Urothelium cell line (cell line): ENCODE data around the gene ARAP1.
A peak's percentile ranks its signal among the peaks of the same experiment; 100 is the strongest.

Experiments
- DNase-seq: peaks from one replicate; pipeline ENCODE4 v3.0.0; 2011; ENCODE audit warnings: low spot score, mixed read lengths
- FAIRE-seq: peaks from 2 replicates; lab custom pipeline; 2011; peaks lifted over from hg19 to GRCh38; lab: Jason Lieb, UNC

The ARAP1 gene

GRCh38 chr11:72705442-72706365, 46.5 kb downstream of the ARAP1 start:
- FAIRE-seq (no peak), DNase-seq (no peak)

- FAIRE-seq: no peak
- no peak for DNase-seq
These were observed 47.4 kb downstream of the ARAP1 start for GRCh38 chr11:72704783-72705265.

- DNase-seq (no peak), FAIRE-seq (no peak)
These were observed 48.0 kb downstream of the ARAP1 start for GRCh38 chr11:72704028-72704782.

GRCh38 chr11:72703267-72704008, 48.8 kb downstream of the ARAP1 start:
- FAIRE-seq (no peak), DNase-seq (no peak)

DNA sequence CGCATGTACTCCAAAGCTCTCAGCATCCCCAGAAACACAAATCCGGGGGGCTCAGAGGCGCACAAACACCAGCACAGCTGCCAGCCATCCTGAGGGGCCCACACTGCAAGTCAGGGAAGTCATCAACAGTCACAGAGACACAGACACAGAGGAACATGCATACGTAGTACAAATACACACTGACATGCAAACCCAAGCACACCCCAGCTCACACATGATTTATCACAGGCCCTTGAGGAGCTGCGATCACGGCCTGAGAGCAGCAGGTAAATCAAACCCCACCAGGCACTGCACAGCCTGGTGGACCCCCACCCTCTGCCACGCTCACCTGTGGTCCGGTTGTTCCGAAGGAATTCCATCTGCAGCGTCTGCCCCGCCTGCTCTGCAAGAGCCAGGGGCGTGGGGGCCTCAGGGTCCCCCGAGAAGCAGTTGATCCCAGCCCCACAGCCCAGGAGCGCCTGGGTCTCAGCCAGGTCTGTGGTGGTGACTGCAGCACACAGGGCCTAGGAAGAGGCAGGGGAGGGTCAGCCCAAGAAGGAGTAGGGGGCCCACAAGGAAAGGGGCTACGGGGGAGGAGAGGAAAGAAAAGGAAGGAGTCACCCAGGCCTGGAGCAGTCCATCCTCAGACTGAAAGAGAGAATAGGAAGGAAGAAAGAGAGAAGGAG, 49.5 kb downstream of the ARAP1 start:
- FAIRE-seq: no peak
- DNase-seq: no peak

GRCh38 chr11:72702096-72702495, 50.1 kb downstream of the ARAP1 start:
- DNase-seq (no peak), FAIRE-seq (no peak)

DNA sequence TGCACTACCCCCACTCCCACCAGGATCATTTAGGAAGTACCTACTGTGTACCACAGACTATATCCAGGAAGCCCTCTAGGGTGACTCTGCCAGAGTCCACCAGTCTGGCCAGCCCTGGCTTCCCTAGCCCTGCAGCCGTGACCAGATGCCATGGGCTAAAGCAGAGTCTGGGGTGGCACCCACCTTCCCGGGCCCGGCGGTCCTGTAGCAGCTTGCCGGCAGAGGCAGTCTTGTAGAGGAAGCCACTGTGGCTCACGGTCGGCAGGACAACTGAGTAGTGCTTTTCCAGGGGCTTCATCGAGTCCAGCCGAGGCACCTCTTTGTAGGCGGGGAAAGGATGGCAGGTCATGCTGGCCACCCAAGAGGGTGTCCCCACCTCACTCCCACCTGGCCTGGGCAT, 50.7 kb downstream of the ARAP1 start:
- FAIRE-seq: no peak
- no peak for DNase-seq

DNA sequence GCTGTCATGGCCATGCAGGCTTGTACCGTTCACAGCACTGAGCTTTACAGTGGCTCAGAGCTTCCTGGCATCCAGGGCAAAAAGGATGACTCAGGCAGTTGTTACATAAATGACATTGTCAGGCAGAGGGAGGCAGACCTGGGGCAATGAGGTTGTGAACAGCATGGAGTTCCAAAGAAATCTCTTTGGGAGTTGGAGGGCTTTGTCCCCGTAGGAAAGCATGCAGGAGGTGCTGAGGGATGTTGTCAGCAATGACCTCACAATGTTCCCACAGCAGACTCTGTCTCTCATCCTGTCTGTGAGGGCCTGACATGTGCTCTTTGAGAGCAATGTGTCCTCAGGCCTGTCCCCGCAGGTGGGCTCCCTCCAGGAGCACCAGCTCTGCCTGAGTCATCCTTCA, 52.1 kb downstream of the ARAP1 start:
- peak; percentile 37 for DNase-seq
- FAIRE-seq: no peak

DNA sequence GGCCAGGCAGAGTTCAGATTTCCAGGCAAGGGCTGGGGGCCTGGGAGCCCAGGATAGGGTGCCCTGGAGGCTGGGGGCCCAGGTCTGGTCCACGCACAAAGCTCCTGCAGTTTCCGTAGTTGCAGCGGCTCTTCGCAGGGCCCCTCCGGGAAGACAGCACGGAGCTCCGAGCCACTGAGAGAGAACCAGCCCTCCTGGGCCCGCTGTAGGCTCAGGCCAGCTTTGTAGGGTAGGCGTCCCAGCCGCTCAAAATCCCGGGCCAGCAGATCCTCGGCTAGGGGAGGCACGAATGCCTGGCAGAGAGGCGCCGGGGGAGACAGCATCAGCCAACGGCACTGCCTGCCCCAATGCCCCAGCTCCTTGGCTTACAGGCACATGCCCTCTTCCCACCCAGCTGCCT, 54.4 kb downstream of the ARAP1 start:
- FAIRE-seq: no peak
- DNase-seq: no peak

GRCh38 chr11:72696866-72697700, 55.1 kb downstream of the ARAP1 start:
- DNase-seq (no peak), FAIRE-seq (no peak)

- FAIRE-seq (no peak), DNase-seq (no peak)
These were observed 56.9 kb downstream of the ARAP1 start for GRCh38 chr11:72695354-72695753.

DNA sequence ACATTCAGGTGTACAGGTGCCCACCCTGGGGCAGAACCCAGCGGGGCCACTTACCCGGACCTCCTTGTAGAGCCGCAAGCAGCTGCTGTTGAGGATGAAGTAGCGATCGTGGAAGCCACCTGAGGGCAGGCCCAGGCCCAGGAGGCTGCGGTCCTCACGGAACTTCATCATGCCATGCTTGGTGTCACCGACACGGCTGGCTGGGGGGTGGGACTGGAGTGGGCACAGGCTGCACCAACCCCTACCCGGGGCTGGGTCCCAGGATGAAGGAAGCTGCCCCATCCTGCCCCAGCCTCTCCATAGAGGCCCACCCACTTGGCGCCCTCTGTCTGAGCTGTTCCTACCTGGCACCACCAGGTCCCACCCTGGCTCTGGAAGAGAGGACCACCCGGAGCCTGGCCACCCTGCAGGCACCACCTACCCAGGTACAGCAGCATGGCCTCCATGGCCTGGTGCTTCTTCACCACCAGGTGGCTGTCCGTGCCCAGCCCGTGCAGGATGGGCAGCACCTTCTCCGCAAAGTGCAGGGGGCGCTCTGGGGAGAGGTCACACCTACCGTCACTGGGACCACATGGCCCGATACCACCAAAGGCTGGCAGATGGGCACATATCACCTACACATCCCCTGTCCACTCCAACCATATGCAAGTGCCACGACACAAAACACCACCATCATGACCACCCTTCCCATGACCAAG, 58.8 kb downstream of the ARAP1 start:
- DNase-seq (no peak), FAIRE-seq (peak; percentile 63)

DNA sequence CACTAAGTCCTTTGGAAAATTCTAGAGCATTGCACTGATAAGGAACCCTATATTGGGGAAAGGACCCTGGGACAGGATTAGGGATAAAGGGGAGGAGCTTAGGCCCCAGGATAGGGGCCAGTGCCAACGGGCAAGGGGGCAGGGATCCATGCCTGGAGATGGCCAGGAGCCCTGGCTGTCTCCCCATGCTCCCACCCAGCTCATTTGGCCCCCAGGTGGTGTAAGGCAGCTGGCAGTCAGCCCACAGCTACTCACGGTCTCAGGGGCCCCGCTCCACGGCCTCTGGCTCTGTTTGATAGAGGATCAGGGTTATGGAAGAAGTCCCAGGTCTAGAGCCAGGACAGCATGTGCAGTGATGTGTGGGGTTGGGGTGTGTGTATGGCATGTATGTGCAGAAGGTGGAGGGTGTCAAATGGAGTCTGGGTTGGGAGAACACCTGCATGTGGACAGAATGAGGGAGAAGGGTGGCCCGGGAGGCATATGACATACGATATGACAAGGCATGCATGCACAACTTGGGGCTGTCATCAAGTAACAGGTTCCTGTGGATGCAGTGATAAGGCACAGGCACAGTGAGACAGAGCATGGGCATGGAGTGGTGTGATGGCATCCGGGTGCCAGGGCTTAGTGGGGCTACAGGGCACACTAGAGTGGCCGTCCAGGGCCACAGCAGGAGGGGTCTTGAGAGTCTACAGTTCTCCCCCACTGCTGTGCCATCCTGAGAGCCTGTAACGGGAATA, 59.5 kb downstream of the ARAP1 start:
- no peak for DNase-seq
- FAIRE-seq: no peak

DNA sequence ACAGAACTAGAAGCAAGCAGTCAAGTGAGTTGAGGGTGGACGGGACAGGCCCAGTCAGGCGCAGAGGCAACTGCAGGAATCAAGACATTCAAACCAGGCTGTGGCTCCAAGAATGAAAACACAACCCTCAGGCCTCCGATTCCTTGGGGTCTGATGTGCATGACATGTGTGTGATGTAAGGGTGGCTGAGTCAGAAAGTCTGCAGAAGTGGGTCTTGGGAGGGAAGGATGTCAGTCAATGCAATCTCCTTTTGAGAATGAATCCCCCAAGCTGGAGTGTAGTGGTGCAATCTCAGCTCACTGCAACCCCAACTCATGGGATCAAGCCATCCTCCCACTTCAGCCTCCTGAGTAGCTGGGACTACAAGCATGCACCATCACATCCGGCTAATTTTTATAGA, 62.0 kb downstream of the ARAP1 start:
- FAIRE-seq: no peak
- no peak for DNase-seq

- DNase-seq (no peak), FAIRE-seq (no peak)
These were observed 63.3 kb downstream of the ARAP1 start for GRCh38 chr11:72688929-72689328.

DNA sequence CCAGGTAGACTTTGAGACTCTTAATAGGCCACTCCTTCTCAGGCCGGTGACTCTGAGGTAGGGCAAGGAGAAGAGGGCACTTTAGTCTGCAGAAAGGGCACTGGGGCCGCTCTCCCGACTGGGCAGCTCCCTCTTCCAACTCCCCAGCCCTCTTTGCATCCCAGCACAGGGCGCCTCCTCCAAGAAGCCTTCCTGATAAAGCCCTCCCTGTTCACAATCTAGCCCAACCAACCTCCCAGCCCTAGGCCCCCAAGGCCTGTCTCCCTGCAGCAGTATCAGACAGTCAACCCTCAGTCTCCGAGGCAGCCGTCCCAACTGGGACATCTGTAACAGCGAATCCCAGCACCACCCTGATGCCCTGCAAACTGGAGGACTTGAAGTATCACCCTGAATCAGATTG, 63.7 kb downstream of the ARAP1 start:
- DNase-seq: no peak
- FAIRE-seq: no peak

DNA sequence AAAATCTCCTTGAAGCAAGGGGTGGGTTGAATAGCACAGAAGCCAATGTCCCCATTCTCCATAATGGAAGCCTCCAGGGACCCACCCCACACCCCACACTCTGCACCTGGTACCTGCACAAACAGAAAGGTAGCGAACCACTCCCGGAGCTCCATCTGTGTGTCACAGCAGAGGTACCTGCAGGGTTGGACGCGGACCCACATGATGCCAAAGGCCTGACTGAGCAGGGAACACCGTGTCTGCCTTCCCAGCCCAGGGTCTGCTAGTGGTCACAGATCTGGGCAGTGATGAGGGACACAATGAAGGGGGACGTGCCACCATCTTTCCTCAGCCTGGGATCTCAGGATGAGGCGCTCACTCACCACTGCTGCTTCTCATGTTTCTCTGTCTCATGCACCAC, 64.9 kb downstream of the ARAP1 start:
- peak; percentile 27 for FAIRE-seq
- DNase-seq: no peak

- no peak for FAIRE-seq
- no peak for DNase-seq
These were observed 65.5 kb downstream of the ARAP1 start for GRCh38 chr11:72686639-72687220.
